Measurements from ENCODE around the gene SLC27A1.

GRCh38 chr19:17515408-17516149 lies 45.3 kb downstream of the SLC27A1 start:
- TF ChIP-seq POLR2A (IDR thresholded peaks at IDR 0.05) (no peak), POLR2AphosphoS5 (IDR thresholded peaks at IDR 0.05) (no peak), CTCF (IDR thresholded peaks at IDR 0.05) (no peak), EP300 (IDR thresholded peaks at IDR 0.05) (no peak)

All from suprapubic skin (tissue), 4 donors.